Measurements from ENCODE around the gene G2E3.
"Not testable (repeated sequence)": the region's sequence is repeated elsewhere in the genome, so short reads cannot be mapped to it uniquely, and the experiment has no call there.

G2E3 gene

GRCh38 chr14:30573966-30574365, 15.0 kb downstream of the G2E3 start:
- H3K27ac ChIP-seq = no peak overlapping the region
- no peak for TF ChIP-seq ZFX (IDR thresholded peaks at IDR 0.05; ENCODE audit: borderline replicate concordance)
- TF ChIP-seq, protein P1, sequence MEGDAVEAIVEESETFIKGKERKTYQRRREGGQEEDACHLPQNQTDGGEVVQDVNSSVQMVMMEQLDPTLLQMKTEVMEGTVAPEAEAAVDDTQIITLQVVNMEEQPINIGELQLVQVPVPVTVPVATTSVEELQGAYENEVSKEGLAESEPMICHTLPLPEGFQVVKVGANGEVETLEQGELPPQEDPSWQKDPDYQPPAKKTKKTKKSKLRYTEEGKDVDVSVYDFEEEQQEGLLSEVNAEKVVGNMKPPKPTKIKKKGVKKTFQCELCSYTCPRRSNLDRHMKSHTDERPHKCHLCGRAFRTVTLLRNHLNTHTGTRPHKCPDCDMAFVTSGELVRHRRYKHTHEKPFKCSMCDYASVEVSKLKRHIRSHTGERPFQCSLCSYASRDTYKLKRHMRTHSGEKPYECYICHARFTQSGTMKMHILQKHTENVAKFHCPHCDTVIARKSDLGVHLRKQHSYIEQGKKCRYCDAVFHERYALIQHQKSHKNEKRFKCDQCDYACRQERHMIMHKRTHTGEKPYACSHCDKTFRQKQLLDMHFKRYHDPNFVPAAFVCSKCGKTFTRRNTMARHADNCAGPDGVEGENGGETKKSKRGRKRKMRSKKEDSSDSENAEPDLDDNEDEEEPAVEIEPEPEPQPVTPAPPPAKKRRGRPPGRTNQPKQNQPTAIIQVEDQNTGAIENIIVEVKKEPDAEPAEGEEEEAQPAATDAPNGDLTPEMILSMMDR (IDR thresholded peaks at IDR 0.05) = no peak

GRCh38 chr14:30574777-30575176, 15.8 kb downstream of the G2E3 start:
- H3K27ac ChIP-seq = not testable (repeated sequence)

DNA sequence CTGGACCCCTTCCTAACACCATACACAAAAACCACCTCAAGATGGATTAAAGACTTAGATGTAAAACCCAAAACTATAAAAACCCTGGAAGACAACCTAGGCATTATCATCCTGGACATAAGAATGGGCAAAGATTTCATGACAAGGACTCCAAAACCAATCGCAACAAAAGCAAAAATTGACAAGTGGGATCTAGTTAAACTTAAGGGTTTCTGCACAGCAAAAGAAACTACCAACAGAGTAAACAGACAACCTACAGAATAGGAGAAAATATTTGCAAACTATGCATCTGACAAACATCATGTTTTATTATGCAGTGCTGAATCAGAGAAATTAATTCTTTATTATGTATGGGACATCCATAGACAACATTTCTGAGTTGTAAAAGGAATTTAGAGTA, 17.4 kb downstream of the G2E3 start:
- H3K27ac ChIP-seq = not testable (repeated sequence)

GRCh38 chr14:30580616-30581282, 21.8 kb downstream of the G2E3 start:
- TF ChIP-seq ZFX (IDR thresholded peaks at IDR 0.05; ENCODE audit: borderline replicate concordance) = no peak
- TF ChIP-seq, protein P1 (IDR thresholded peaks at IDR 0.05) = no peak
- H3K27ac ChIP-seq = no peak overlapping the region

DNA sequence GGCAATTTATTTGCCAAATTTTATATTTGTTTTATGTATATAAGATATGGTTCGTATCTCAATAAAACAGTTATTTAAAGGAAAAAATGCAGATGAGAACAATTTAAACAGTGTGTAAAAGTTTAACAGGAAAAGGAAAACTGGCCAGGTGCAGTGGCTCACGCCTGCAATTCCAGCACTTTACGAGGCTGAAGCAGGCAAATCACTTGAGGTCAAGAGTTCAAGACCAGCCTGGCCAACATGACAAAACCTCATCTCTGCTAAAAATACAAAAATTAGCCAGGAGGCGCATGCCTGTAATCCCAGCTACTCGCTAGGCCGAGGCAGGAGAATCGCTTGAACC, 22.3 kb downstream of the G2E3 start:
- TF ChIP-seq, protein P1 (IDR thresholded peaks at IDR 0.05) = no peak
- no peak for TF ChIP-seq ZFX (IDR thresholded peaks at IDR 0.05; ENCODE audit: borderline replicate concordance)
- no peak overlapping the region for H3K27ac ChIP-seq

DNA sequence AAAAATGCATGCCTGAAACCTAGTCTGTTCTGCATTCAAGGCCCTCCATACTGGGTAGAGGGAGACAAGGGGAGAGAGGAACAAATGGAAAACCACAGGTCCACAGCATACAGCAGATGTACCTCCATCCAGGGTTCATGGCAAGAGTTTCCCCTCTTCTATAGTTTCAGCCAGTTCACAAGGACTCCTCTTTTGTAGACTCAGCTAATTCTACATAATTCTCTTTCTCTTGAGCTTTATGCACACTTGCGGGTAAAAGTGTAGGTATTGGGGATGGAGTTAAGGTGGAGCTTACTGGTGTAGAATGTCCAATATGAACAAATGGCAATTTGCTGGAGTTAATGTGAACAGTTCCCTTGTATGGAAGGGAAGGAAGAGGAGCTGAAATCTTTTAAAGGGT, 23.4 kb downstream of the G2E3 start:
- no peak for TF ChIP-seq ZFX (IDR thresholded peaks at IDR 0.05; ENCODE audit: borderline replicate concordance)
- TF ChIP-seq, protein P1 (IDR thresholded peaks at IDR 0.05) = no peak
- no peak overlapping the region for H3K27ac ChIP-seq

- H3K27ac ChIP-seq = no peak overlapping the region
- no peak for TF ChIP-seq ZFX (IDR thresholded peaks at IDR 0.05; ENCODE audit: borderline replicate concordance)
- TF ChIP-seq, protein P1 (IDR thresholded peaks at IDR 0.05) = no peak
Measured at GRCh38 chr14:30584058-30584630, 25.2 kb downstream of the G2E3 start.

DNA sequence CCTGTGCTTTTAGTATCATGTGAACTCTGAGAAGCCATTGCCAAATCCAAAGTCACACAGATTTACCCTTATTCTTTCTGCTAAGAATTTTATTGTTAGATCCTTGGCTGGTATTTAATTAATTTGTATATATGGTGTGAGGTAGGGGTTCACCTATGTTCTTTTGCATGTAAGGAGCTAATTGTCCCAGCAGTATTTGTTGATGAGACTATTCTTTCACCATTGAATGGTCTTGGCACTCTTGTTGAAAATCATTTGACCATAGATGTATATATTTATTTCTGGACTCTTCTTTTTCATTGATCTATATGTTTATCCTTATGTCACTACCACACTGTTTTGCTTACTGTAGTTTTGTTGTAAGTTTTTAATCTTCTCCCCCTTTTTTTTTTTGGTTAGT, 26.2 kb downstream of the G2E3 start:
- H3K27ac ChIP-seq = no peak overlapping the region
- TF ChIP-seq ZFX (IDR thresholded peaks at IDR 0.05; ENCODE audit: borderline replicate concordance) = no peak
- TF ChIP-seq, protein P1 (IDR thresholded peaks at IDR 0.05) = no peak

All from 22Rv1 (cell line).